ENCODE results near the gene CFAP65.

The CFAP65 gene

DNA sequence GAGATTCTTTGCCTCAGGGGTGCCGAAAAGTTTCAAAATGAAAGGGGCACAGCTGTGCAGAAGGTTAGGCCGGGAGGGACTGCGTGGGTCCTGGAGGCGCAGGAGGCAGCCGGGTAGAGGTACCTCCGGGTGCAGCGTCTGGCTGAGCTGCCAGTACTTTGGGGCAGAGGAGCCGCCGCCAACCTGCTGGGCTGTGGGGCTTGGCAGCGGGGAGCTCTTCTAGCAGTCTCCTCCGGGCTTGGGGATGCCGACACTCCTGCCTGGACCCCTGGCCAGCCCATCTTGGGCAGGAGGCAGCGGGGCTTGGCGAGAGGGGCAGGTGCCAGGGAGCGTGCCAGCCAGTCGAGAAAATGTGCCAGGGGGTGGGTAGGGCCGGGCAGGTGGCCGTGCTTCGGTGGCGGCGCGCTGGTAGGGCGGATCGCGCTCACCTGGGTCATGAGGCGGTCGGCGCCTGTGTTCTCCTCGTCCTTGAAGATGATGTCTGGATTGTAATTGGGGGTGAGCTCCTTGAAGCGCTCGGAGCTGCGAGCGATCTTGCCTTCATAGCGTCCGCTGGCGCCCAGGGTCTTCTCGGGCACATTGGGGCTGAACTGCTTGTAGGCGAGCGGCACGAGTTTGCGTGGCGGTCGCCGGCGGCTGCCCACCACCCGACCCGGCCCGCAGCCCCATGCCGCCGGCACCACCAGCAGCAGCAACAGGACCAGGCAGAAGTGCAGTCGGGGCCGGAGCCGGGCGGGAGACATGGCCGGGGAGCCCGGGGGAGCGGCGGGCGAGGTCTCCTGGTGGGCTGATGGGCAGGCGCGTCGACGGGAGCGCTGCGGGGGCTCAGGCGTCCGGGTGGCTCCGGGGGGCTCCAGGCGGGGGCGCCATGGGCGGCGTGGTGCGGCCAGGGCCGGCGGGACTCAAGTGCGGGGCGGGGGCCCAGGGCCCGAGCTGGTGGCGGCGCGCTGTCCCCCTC lies 18.7 kb upstream of the CFAP65 start:
- DNase-seq (ENCODE audit: low spot score) = no peak

DNA sequence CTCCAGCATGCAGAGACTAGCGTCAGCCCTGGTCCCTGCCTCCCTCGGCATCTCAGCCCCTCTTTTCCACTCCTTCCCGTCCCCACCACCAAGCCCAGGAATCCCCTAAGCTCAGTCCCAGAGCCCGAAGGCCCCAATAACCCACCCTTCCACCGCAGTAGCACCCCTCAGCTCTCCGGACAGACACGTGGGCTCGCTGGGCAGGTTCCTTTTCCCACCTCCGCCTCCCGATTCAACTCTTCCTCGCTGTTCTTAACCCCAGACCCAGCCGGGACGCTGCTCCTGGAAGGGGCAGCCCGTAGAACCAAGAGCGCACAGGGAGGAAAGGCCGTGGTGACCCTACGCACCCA lies 18.0 kb upstream of the CFAP65 start:
- DNase-seq (ENCODE audit: low spot score) = no peak

DNA sequence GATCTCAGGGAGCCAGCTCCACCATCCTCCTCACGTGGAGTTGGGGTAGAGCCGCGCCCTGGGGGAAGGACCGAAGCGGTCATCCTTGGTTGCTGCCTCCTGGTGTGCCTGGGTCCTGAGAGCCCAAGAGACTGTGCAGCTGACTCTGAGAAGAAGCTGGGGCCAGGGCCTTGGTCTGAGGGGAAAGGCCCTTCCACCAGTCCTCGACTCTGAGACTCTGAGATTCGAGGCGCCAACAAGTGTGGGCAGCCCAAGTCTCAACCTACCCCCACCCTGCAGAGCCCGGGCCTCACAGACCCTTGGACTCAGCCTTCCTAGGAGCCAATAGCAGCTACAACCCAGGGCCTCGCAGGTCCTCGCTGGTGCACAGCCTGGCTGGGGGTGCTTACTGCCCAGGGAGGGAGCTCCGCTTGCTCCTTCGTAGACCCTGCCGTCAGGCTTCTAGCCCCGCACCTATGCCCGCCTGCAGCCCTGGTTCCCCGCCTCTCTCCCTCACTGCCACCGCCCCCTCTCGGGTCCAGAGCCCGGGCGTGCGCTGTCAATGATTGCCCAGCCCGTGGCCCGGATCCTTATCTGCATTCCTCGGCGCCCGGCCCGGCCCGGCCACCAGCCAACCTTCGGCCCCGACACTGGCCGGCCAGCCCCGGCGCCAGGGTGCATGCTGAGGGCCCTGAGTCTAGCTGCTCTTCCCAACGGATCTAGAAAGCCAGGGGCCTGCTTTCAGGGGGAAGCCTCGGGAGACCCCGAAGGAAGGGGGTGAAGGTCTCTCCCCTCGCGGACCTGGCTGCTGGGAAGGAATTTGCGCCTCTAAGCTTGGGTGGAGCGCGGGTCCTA lies 17.4 kb upstream of the CFAP65 start:
- no peak for DNase-seq (ENCODE audit: low spot score)

DNA sequence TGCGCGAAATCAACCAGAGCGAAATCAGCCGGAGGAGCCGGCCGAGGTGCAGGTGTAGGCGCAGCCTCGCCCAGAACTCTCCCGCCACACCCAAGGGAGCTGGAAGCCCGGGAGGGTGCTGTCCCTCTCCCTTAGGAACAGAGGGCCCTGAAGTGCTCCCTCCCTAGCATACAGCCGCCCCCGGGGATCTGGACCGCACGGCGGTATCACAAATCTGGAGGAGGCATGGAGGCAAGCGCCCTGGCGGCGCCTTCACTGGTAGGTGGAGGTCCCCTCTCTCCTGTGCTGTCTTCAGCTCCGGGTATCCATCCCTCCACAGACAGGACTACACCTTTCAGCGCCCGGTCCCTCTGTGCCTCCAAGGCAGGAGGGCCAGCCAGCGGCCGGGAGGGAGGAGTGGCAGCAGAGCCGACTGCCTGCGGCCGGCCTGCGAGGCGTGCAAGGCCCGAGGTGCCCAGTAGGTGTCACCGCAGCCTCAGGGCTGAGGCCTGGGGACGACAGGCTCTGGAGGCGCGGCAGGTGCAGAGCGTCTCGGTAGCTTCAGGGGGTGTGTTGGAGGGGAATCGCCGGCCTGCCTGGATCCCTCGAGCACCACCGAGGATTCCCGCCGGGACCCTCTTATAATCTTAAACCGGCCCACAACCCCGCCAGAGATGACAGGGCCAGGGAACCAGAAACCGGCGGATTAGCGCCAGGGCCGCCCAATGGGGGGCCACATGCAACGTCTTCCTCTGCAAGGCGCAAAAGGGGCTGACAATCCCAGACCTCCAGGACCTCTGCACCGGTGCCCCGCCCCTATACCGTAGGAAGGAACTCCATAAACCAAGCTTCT lies 16.6 kb upstream of the CFAP65 start:
- peak; percentile 63 for DNase-seq (ENCODE audit: low spot score)

DNA sequence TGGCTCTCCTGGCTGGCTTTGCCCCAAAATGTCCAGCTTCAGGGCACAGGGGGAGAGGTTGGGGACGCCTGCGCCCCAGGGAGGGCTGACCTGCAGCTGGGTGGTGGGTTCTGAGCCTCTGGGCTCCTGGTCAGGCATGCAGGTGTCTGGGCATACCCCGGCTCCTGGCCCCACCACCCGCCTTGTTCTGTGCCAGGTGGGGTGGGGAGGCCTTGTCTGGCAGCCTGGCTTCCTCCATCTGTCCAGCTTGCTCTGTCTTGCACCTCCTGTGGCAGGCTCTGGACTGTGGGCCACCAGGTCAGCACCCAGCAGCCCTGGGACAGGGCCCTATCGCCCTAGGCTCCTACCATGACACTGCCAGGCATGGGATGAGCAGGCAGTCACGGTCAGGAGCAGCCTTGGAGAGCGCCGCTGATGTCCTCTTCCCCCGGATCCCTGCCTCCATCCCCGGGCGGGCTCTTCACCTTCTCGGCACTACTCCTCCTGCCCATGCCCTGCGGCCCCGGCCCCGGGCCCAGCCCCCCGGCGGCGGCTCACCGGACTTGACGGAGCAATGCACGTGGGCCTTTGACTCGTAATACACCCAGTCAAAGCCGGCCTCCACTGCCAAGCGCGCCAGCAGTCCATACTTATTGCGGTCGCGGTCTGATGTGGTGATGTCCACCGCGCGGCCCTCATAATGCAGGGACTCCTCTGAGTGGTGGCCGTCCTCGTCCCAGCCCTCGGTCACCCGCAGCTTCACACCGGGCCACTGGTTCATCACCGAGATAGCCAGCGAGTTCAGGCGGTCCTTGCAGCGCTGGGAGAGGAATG lies 15.8 kb upstream of the CFAP65 start:
- no peak for DNase-seq (ENCODE audit: low spot score)

DNA sequence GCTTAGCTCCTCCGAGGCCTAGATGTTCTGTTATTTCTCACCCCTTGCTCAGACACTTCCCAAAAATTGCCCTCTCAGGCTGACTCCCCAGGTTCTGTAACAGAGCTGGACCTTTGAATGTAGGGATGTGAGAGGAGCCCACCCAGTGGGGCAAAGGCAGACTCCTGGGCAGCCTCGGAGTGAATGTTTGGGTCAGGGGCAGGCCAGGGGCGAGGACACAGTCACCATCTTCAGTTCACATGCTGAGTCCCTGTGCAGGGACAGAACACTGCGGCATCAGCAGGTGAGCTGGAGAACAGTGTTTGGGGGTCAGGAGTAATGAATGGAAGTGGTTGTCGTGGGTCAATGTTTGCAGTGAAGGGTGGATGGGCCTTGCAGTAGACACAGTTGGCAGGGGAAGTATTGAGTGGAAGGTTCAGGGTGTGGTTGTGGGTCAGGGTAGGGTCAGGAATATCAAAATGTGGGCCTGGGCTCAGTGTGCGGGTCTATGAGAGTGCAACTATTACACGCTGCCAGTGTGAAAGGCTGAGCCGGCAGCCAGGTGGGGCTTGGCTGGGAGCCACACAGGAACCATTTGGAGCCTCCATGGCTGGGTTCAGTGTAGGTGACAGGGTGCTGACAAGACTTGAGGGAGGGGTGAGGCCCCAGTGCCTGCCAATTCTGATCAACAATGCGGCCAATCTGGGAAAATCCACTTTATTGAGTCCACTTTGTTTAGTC lies 15.0 kb upstream of the CFAP65 start:
- DNase-seq (ENCODE audit: low spot score) = no peak

DNA sequence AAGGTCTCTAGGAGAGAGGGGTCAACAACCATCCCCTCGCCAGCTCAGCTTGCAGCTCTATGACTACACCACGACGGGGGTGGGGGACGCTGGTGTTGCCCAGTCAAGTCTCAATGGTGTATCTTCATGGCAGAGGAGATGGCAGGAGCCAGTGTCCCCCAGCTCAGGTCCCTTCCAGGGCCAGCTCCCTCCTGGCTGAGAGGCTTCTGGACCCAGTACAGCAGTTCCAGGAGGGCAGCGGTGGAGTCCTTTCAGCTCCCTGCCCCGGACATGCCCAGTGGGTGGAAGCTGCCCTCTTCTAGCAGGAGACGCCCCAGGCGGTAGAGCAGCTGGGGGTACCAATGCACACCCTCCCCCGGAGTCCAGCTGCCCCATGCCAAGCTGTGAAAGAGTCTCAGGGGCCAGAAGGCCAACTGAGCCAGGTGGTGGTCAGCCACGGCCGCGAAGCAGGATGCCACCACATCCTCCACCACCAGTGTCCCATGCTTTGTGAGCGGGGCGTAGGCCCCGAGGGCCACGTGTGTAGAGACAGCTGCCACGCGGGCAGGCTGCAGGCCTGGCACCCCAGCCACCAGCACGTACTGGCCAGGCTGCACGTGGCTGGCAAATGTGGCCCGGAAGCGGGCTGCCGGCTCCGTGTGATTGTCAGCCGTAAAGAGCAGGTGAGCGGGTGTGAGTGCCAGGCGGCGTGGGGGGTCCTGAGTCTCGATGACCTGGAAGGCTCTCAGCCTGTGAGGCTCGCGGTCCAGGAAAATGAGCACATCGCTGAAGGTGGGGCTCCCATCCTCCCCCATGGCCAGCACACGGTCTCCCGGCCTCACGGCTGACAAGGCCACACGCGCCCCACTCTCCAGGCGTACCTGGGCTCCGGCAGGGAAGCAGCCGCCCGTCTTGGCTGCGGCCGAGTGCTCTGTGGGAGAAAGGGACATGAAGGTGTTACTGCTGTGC lies 13.9 kb upstream of the CFAP65 start:
- no peak for DNase-seq (ENCODE audit: low spot score)

DNA sequence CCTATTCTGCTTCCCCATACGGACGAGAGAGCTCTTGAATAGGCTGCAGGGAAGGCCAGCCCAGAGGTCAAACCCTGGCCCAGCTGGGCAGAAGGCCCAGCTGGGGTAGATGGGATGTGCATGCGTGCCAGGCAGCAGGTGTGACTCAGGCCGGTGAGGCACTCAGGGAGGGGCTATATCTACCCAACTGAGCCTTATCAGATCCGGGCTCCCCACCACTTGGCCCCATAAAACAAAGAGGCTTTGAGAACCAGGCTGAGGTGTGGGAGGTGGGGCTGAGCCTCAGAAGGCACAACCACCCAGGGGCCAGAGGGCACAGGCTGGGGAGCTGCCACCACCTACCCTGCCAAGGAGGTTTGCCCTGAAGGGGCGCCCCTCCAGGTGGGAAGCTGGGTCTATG lies 8.0 kb upstream of the CFAP65 start:
- DNase-seq (ENCODE audit: low spot score) = no peak

DNA sequence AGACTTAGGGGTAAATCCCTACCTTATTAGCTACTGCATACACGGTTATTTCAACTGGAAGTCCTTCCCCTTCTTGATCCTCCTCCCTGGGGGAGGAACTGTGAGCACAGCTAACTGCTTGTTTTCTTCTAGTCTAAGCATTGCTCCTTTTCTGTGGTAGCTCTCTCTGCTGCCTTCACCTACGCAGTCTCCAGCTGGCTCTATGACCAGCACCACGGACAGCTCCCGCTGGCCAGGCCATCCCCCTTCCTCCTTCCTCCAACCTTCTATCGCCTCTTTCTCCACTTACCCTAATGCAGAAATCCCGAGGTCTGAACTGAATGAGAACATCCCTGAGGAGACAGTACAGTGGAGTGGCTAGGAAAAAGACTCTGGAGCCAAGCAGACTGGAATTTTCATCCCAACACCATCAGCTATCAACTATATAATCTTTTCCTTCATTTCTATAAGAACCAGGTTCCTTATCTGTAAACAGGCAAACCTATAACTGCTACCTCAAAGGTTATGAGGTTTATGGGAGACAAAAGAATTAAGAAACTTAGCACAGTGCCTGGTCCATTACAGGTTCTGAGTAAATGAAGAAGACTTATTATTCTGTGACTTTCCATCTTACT lies 4.7 kb upstream of the CFAP65 start:
- DNase-seq (ENCODE audit: low spot score) = no peak

DNA sequence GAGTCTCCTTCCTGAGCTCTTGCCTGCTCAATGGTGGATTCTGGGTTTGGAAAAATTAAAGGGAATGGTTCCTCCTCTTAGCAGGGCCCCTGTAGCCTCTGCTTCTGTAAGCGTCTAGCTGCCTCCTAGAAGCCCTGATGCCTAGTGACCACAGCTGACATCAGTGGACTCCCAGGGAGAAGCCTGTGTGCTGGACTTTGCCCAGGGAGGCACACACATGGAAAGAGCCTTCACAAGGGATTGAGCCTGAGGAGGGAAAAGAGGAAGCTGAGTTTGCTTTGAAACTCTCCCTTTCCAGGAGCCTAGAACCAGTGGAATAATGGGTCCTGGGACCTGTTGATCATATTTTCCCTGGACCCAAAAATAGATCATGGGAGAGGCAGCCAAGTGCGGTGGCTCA lies 1.4 kb upstream of the CFAP65 start:
- DNase-seq (ENCODE audit: low spot score) = no peak

DNA sequence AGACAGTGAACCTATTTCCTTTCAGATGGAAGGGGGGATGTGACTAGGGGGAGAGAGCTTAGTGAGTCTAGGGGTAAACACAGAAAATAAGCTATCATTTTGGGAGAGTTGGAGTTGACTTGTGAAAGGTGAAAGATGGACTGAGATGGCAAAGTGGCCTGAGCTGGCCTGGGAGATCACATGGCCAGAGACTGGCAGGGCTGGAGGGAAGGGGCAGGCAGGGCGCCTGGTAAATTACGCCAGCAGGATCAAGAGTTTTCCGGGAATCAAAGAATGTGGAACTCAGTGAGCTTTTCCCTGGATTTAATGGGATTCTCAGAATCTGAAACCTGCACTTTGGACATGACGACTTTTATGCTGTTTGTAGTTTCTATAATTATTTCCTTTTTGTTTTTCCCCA lies 841 bp upstream of the CFAP65 start:
- no peak for DNase-seq (ENCODE audit: low spot score)

DNA sequence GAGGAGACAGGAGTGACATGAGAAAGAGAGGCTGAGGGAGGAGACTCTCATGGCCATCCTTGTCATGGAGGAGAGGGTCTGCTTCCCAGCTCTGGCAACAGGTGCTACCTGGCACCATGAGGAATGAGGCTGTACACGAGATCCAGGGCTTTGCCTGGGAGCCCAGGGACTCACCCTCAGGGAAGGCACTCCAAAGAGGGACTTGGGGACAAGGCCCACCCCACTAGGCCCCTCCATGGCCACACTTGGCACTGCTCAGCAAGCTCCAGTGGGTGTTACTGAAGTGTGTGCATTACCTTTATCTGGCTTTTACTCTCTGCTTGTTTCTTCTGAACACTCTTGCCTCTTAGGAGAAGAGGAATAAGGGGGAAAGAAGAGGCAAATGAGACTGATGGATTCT lies 2.7 kb downstream of the CFAP65 start:
- DNase-seq (ENCODE audit: low spot score) = no peak

DNA sequence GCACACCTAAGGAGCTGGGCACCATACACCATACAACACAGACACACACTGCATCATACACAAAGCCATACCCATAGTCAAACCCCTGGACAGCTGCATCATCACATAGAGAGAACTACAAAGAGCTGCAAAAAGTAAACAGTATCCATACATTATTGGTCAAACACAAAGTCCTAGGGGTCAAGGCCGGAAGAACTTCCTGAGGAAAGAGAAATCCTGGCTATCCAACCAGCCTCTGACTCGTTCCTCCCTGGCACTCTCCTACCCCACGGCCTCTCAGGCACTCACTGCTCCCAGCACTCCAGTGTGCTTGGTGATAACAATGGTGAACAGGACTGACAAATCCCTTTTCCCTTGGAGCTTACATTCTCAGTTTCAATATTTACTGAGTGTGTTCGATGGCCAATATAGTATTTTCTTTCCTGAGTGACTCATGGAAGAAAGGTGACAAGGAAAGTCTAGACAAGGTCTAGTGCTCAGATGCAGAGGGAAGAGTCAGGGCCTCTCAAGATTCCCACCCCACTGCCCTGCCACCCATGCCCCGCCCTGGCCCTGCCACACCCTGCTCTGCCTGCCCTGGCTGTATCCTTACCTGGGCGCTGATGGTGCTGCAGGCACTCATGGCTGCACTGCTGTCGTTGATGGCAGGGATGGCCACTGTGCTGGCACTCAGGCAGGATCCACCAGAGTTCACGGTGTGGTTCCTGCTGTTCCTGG lies 3.4 kb downstream of the CFAP65 start:
- DNase-seq (ENCODE audit: low spot score) = no peak

DNA sequence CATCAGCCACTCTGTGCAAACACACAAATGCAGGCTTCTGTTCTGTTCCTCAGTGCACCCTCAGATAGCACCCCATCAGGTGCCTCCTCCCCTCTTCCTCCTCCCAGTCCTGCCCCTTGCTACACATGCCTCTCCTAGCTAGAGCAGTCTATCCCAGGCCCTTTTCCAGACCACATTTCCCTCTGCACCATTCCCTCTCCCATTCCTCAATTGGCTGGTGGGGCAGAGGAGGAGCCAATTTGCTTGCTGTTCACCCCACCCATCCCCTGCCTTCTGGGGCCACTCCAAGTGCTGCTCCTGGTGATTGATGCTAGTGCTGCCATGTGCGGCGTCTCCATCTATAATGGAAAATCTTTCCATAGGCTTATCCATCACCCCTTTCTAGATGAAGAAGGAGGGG lies 5.4 kb downstream of the CFAP65 start:
- DNase-seq (ENCODE audit: low spot score) = no peak

DNA sequence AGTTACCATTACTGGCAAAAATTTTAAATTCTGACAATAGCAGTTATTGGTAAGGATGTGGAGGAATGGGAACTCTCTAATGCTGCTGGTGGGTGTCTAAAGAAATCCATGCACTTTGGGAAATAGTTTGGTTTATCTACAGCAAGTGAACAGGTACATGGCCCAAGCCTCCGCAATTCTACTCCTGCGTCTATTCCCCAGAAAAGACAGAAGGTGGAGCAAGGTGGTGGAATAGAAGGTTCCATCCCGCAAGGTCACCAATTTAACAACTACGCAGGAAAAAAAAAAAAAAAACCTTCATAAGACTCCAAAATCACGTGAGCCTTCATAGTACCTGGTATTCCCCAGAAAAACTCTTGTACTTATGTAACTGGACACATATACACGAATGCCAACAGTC lies 6.5 kb downstream of the CFAP65 start:
- no peak for DNase-seq (ENCODE audit: low spot score)

DNA sequence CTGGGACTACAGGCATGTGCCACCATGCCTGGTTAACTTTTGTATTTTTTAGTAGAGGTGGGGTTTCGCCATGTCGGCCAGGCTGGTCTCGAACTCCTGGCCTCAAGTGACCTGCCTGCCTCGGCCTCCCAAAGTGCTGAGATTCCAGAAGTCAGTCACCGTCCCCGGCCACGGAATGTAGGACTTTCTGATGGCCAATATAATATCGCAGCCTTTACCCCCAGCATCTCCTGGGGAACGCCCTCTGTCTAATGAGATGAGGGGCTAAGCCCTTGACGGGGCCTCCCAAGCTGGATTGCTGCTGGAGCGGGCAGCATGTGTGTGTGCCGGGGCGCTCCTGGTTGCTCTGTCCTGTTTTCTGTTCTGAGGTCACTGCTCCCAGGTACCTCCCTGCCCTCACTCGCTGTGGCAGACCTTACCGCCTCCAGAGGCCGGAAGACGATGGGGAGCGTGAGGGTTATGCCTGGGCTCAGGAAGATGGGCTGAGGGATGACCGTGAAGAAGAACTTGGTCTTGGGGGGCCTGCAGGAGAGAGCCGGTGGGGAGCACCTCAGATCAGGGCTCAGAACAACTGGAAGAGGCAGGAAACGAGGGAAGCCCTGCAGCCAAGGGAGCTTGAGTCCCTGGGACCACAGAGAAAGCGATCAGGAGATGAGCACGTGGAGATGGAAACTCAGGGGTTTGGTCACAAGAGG lies 9.1 kb downstream of the CFAP65 start:
- DNase-seq (ENCODE audit: low spot score) = no peak

DNA sequence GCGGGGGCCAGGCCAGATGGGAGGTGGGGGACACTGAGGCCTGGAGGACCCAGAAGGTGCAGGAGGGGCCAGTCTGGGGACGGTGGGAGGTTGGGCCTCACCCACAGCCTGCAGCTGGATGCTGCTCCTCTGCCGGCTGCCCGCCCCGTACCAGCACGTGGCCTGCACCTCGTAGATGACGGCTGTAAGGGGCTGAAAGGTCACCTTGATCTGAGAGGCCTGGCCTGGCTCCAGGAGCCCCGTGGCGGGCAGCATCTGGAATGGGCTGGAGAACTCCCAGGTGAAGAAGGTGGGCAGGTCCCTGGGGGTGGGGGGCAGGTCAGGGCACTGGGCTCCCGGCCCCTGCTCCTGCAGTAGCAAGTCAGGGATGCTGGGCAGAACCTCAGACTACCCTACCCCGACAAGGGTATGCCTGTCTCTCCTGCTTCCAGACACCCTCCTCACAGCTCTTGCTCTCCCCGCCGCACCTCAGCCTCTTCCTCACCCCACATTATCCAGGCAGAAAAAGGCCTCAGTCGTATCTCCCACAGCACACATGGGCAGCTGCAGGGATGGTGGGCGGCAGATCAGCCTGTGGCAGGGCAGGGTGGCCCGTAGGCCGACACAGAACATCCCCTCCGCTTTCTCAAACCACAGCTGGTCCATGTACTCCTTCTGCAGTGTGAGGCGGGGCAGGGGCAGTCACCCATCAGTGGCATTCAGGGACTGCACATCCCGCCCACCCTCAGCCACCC lies 10.1 kb downstream of the CFAP65 start:
- no peak for DNase-seq (ENCODE audit: low spot score)
